ENCODE measurements around the gene PDIK1L.

DNA sequence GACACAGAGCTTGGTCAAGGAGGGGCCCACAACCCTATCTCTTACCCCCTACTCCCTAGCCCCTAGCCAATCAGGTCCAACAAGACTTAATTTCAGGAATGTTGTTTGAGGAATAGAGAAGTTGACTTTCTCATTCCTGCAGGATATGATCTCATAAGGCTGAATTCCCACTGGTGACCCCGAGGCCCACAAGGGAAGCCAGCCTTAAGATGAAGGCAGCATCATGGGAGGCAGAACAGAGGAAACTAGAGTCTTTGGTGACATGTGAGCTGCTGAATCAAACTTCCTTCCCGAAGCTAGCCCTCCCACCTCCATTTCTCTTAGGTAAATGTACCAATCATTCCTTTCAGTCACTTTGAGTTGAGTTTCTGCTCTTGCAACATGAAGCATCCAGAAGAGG is 9.1 kb upstream of the PDIK1L start:
- TF ChIP-seq EZH2 (IDR thresholded peaks at IDR 0.05; ENCODE audit: borderline replicate concordance, insufficient read depth, low read length, poor library complexity, severe bottlenecking) (no peak), RAD21 (conservative IDR thresholded peaks at IDR 0.05) (no peak), POLR2AphosphoS5 (IDR thresholded peaks at IDR 0.05) (no peak), TAF1 (IDR thresholded peaks at IDR 0.05; ENCODE audit: low read depth) (no peak)
- TF ChIP-seq, protein P1, sequence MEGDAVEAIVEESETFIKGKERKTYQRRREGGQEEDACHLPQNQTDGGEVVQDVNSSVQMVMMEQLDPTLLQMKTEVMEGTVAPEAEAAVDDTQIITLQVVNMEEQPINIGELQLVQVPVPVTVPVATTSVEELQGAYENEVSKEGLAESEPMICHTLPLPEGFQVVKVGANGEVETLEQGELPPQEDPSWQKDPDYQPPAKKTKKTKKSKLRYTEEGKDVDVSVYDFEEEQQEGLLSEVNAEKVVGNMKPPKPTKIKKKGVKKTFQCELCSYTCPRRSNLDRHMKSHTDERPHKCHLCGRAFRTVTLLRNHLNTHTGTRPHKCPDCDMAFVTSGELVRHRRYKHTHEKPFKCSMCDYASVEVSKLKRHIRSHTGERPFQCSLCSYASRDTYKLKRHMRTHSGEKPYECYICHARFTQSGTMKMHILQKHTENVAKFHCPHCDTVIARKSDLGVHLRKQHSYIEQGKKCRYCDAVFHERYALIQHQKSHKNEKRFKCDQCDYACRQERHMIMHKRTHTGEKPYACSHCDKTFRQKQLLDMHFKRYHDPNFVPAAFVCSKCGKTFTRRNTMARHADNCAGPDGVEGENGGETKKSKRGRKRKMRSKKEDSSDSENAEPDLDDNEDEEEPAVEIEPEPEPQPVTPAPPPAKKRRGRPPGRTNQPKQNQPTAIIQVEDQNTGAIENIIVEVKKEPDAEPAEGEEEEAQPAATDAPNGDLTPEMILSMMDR (IDR thresholded peaks at IDR 0.05; ENCODE audit: poor library complexity, severe bottlenecking): no peak
- TF ChIP-seq, protein P2, sequence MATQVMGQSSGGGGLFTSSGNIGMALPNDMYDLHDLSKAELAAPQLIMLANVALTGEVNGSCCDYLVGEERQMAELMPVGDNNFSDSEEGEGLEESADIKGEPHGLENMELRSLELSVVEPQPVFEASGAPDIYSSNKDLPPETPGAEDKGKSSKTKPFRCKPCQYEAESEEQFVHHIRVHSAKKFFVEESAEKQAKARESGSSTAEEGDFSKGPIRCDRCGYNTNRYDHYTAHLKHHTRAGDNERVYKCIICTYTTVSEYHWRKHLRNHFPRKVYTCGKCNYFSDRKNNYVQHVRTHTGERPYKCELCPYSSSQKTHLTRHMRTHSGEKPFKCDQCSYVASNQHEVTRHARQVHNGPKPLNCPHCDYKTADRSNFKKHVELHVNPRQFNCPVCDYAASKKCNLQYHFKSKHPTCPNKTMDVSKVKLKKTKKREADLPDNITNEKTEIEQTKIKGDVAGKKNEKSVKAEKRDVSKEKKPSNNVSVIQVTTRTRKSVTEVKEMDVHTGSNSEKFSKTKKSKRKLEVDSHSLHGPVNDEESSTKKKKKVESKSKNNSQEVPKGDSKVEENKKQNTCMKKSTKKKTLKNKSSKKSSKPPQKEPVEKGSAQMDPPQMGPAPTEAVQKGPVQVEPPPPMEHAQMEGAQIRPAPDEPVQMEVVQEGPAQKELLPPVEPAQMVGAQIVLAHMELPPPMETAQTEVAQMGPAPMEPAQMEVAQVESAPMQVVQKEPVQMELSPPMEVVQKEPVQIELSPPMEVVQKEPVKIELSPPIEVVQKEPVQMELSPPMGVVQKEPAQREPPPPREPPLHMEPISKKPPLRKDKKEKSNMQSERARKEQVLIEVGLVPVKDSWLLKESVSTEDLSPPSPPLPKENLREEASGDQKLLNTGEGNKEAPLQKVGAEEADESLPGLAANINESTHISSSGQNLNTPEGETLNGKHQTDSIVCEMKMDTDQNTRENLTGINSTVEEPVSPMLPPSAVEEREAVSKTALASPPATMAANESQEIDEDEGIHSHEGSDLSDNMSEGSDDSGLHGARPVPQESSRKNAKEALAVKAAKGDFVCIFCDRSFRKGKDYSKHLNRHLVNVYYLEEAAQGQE (IDR thresholded peaks at IDR 0.05; ENCODE audit: borderline replicate concordance): no peak
